Fibroblast of villous mesenchyme (primary cell): ENCODE data around the gene THSD4. TPM values are rescaled to one million over a fixed set of nuclear protein-coding genes. Genes with fewer than 3 reads are reported as not detected.
A peak's percentile ranks its signal among the peaks of the same experiment; 100 is the strongest.

Experiments
- DNase-seq: peaks from one replicate; pipeline ENCODE4 v3.0.0-alpha.2; 2010; ENCODE audit warnings: low read depth
- H3K4me3 ChIP-seq: 2 replicates; pipeline ENCODE4 v1.5.1; 2011; ENCODE audit warnings: low read depth, mild to moderate bottlenecking, low read length
- CTCF ChIP-seq: IDR thresholded peaks from 2 replicates; pipeline ENCODE4 v1.5.1; 2012; ENCODE audit warnings: low read depth, mild to moderate bottlenecking, low read length; ENCODE audit not compliant: insufficient read depth
- total RNA-seq: library from RNA; depleted of rRNA; stranded (reverse); fragments of >200 nt; gene quantifications from 2 replicates; pipeline ENCODE4 v1.2.3, GENCODE V29; 2012

The THSD4 gene
- total RNA-seq, 1 donor: 76.4 TPM

DNA sequence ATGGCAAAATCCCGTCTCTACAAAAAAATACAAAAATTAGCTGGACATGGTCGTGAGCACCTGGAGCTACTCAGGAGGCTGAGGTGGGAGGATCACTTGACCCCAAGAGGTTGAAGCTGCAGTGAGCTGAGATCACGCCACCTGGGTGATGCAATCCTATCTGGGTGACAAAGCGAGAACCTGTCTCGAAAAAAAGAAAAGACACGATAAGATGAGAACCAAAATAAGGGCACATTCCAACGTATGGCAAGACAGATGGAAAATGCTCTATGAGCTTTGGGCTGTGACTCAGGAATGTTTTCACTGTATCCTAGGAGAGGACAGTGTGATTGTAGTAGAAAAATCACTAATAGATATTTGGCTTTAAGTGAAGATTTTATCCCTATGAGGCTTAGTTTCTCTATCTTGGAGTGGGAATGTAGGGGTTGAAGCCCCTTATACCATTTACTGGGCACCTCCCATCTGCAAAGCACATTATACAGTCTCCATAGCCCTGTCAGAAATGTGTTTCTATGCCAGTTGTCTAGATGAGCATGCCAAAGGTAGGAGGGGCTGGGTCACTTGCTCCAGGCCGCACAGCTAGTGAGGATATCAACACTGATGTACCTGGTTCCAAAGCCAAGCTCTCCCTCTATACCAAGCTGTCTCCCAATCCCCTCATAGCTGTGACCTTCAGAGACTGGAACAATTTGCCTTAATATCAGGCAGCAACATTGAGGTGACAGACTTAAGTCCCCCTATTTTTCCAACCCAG is 641.5 kb downstream of the THSD4 start:
- H3K4me3 ChIP-seq: no peak overlapping the region
- no peak for TF ChIP-seq CTCF
- no peak for DNase-seq

- H3K4me3 ChIP-seq: no peak overlapping the region
- DNase-seq: no peak
- no peak for TF ChIP-seq CTCF
These were observed 642.7 kb downstream of the THSD4 start for GRCh38 chr15:71757741-71758530.

GRCh38 chr15:71758711-71759110 is 643.4 kb downstream of the THSD4 start:
- H3K4me3 ChIP-seq: no peak overlapping the region
- peak; percentile 42 for DNase-seq
- TF ChIP-seq CTCF: no peak

DNA sequence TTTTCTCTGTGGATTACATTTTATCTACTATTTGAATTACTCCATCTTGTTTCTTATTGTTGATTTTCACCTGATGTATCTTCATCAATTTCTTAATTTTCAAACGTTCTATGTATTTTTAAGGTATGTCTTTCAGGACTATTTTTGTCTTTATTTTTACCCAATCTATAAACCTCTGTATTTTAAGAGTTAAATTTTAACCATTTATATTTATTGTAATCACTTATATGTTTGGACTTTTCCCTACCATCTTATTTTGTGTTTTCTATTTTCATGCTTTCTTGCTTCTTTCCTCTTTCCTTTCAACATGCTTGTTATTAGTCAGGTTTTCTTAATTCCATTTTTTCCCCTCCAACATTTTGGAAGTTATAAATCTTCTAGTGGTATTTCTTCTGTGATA is 645.6 kb downstream of the THSD4 start:
- DNase-seq: no peak
- TF ChIP-seq CTCF: no peak
- H3K4me3 ChIP-seq: no peak overlapping the region

DNA sequence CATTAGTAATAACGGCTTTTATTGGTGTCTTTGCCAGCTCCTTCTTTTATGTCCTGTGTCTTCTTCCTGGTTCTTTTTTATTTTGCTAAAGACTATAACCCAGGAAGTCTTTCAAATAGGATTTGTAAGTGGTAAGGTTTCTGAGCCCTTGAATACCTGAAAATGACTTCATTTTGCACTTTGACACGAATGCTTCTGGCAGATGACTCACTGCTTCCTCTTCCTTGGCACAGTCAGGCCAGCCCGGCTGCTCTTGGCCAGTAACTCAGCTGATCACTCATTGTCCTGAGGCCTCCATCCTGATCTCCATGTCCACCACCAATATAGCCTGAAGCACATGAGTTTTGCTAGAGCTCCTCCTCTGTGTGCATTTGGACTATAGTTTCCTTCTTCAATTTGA is 646.4 kb downstream of the THSD4 start:
- TF ChIP-seq CTCF: no peak
- H3K4me3 ChIP-seq: no peak overlapping the region
- DNase-seq: peak; percentile 78

- no peak for DNase-seq
These were observed 652.9 kb downstream of the THSD4 start for GRCh38 chr15:71768184-71768583.

More at GRCh38 chr15:71768184-71768583, 652.9 kb downstream of the THSD4 start:
- TF ChIP-seq CTCF: no peak
- no peak overlapping the region for H3K4me3 ChIP-seq
